Stimulated activated effector memory CD8-positive, alpha-beta T cell treated with anti-CD3 and anti-CD28 coated beads, Interleukin-12 subunit alpha, Interleukin-12 subunit beta, amount 100 ng/mL, for 72 hours (primary cell): ENCODE measurements around the gene EFCAB6.

Experiments used
- ATAC-seq: fragments of 150-1000 bp; cut with Tn5 transposase; 2 replicates; pipeline ENCODE4 v1.10.0; 2021
- DNase-seq, 2 donors: peaks; one replicate each; pipeline ENCODE4 v3.0.0; 2021 to 2022; ENCODE audit warnings: low spot score in 2 of 2
- H3K27ac Mint-ChIP-seq: one replicate; pipeline ENCODE4 v1.8.0; 2022; ENCODE audit warnings: mild to moderate bottlenecking, mixed read lengths
- H3K36me3 Mint-ChIP-seq: one replicate; pipeline ENCODE4 v1.8.0; 2022; ENCODE audit warnings: mild to moderate bottlenecking, mixed read lengths
- H3K4me1 Mint-ChIP-seq: one replicate; pipeline ENCODE4 v1.8.0; 2022; ENCODE audit warnings: mixed read lengths
- H3K4me3 Mint-ChIP-seq: one replicate; pipeline ENCODE4 v1.8.0; 2022; ENCODE audit warnings: mild to moderate bottlenecking, mixed read lengths
- H3K9me3 Mint-ChIP-seq: one replicate; pipeline ENCODE4 v1.8.0; 2022; ENCODE audit warnings: mixed read lengths

EFCAB6 gene

GRCh38 chr22:43817402-43817801 is 5.3 kb upstream of the EFCAB6 start:
- no peak overlapping the region for H3K27ac Mint-ChIP-seq
- peaks cover 14% of the 10 kb centered on the region for H3K4me1 Mint-ChIP-seq
- H3K36me3 Mint-ChIP-seq: peaks cover 6% of the 10 kb centered on the region
- no peaks in the 10 kb centered on the region for H3K9me3 Mint-ChIP-seq
- no peak overlapping the region for H3K4me3 Mint-ChIP-seq
- ATAC-seq: no peak
- DNase-seq: no peak

GRCh38 chr22:43814264-43814663 is 2.2 kb upstream of the EFCAB6 start:
- H3K4me1 Mint-ChIP-seq: peaks cover 30% of the 10 kb centered on the region
- ATAC-seq (no peak), DNase-seq (no peak)
- no peak overlapping the region for H3K27ac Mint-ChIP-seq
- H3K4me3 Mint-ChIP-seq: peak overlapping the region; percentile 87
- peaks cover 12% of the 10 kb centered on the region for H3K36me3 Mint-ChIP-seq
- H3K9me3 Mint-ChIP-seq: no peaks in the 10 kb centered on the region

GRCh38 chr22:43812890-43813289 is 785 bp upstream of the EFCAB6 start:
- Mint-ChIP-seq H3K9me3 (no peaks in the 10 kb centered on the region), H3K4me1 (peaks cover 30% of the 10 kb centered on the region), H3K36me3 (peaks cover 12% of the 10 kb centered on the region), H3K27ac (peak overlapping the region; percentile 93), H3K4me3 (peak overlapping the region; percentile 87)
- no peak for DNase-seq
- ATAC-seq: no peak

- no peak for DNase-seq
These were observed 342 bp downstream of the EFCAB6 start for GRCh38 chr22:43811777-43812148.

GRCh38 chr22:43802897-43803495 is 9.1 kb downstream of the EFCAB6 start:
- ATAC-seq: no peak

More at GRCh38 chr22:43811777-43812148, 342 bp downstream of the EFCAB6 start:
- H3K36me3 Mint-ChIP-seq: peaks cover 12% of the 10 kb centered on the region
- H3K9me3 Mint-ChIP-seq: no peaks in the 10 kb centered on the region
- H3K4me3 Mint-ChIP-seq: peak overlapping the region; percentile 87
- H3K4me1 Mint-ChIP-seq: peaks cover 30% of the 10 kb centered on the region
- ATAC-seq: no peak
- H3K27ac Mint-ChIP-seq: peak overlapping the region; percentile 93

GRCh38 chr22:43800970-43801369 is 11.1 kb downstream of the EFCAB6 start:
- H3K9me3 Mint-ChIP-seq: peaks cover 9% of the 10 kb centered on the region
- no peaks in the 10 kb centered on the region for H3K4me1 Mint-ChIP-seq
- no peak overlapping the region for H3K4me3 Mint-ChIP-seq
- DNase-seq: no peak
- no peak overlapping the region for H3K27ac Mint-ChIP-seq
- no peaks in the 10 kb centered on the region for H3K36me3 Mint-ChIP-seq
- no peak for ATAC-seq

More at GRCh38 chr22:43802897-43803495, 9.1 kb downstream of the EFCAB6 start:
- no peak overlapping the region for H3K4me3 Mint-ChIP-seq
- H3K4me1 Mint-ChIP-seq: no peaks in the 10 kb centered on the region
- H3K27ac Mint-ChIP-seq: no peak overlapping the region
- H3K36me3 Mint-ChIP-seq: no peaks in the 10 kb centered on the region
- peak in 1 of 2 donors; percentile 2 for DNase-seq
- peaks cover 9% of the 10 kb centered on the region for H3K9me3 Mint-ChIP-seq

GRCh38 chr22:43798492-43798891 is 13.6 kb downstream of the EFCAB6 start:
- no peak for ATAC-seq
- DNase-seq: no peak
- Mint-ChIP-seq H3K27ac (no peak overlapping the region), H3K4me3 (no peak overlapping the region), H3K4me1 (no peaks in the 10 kb centered on the region), H3K36me3 (no peaks in the 10 kb centered on the region), H3K9me3 (peaks cover 9% of the 10 kb centered on the region)

- no peaks in the 10 kb centered on the region for H3K4me1 Mint-ChIP-seq
- H3K4me3 Mint-ChIP-seq: no peak overlapping the region
- H3K9me3 Mint-ChIP-seq: peaks cover 9% of the 10 kb centered on the region
- no peak overlapping the region for H3K27ac Mint-ChIP-seq
- no peaks in the 10 kb centered on the region for H3K36me3 Mint-ChIP-seq
- ATAC-seq (no peak), DNase-seq (peak in 1 of 2 donors; percentile 38)
These were observed 15.5 kb downstream of the EFCAB6 start for GRCh38 chr22:43796567-43796966.

- no peaks in the 10 kb centered on the region for H3K4me1 Mint-ChIP-seq
- H3K4me3 Mint-ChIP-seq: no peak overlapping the region
- DNase-seq (peak in 1 of 2 donors; percentile 26), ATAC-seq (no peak)
- H3K36me3 Mint-ChIP-seq: no peaks in the 10 kb centered on the region
- H3K9me3 Mint-ChIP-seq: peaks cover 3% of the 10 kb centered on the region
- no peak overlapping the region for H3K27ac Mint-ChIP-seq
These were observed 16.8 kb downstream of the EFCAB6 start for GRCh38 chr22:43795320-43795719.

GRCh38 chr22:43792905-43793304 is 19.2 kb downstream of the EFCAB6 start:
- ATAC-seq: no peak
- H3K9me3 Mint-ChIP-seq: no peaks in the 10 kb centered on the region
- no peak overlapping the region for H3K4me3 Mint-ChIP-seq
- no peaks in the 10 kb centered on the region for H3K36me3 Mint-ChIP-seq
- H3K4me1 Mint-ChIP-seq: no peaks in the 10 kb centered on the region
- no peak overlapping the region for H3K27ac Mint-ChIP-seq
- DNase-seq: no peak

- Mint-ChIP-seq H3K9me3 (no peaks in the 10 kb centered on the region), H3K4me1 (no peaks in the 10 kb centered on the region), H3K27ac (no peak overlapping the region), H3K4me3 (no peak overlapping the region), H3K36me3 (no peaks in the 10 kb centered on the region)
- ATAC-seq (no peak), DNase-seq (no peak)
These were observed 22.7 kb downstream of the EFCAB6 start for GRCh38 chr22:43789452-43789851.

- DNase-seq: no peak
- H3K36me3 Mint-ChIP-seq: no peaks in the 10 kb centered on the region
- no peaks in the 10 kb centered on the region for H3K9me3 Mint-ChIP-seq
- H3K27ac Mint-ChIP-seq: no peak overlapping the region
- no peaks in the 10 kb centered on the region for H3K4me1 Mint-ChIP-seq
- ATAC-seq: no peak
- no peak overlapping the region for H3K4me3 Mint-ChIP-seq
These were observed 28.3 kb downstream of the EFCAB6 start for GRCh38 chr22:43783777-43784176.

- Mint-ChIP-seq H3K4me3 (no peak overlapping the region), H3K27ac (no peak overlapping the region), H3K9me3 (no peaks in the 10 kb centered on the region), H3K4me1 (no peaks in the 10 kb centered on the region), H3K36me3 (no peaks in the 10 kb centered on the region)
- ATAC-seq: no peak
- no peak for DNase-seq
These were observed 29.7 kb downstream of the EFCAB6 start for GRCh38 chr22:43782448-43782847.

- Mint-ChIP-seq H3K4me1 (no peaks in the 10 kb centered on the region), H3K27ac (no peak overlapping the region), H3K9me3 (no peaks in the 10 kb centered on the region), H3K36me3 (no peaks in the 10 kb centered on the region), H3K4me3 (no peak overlapping the region)
- DNase-seq (peak in 1 of 2 donors; percentile 17), ATAC-seq (no peak)
These were observed 34.8 kb downstream of the EFCAB6 start for GRCh38 chr22:43777286-43777685.

GRCh38 chr22:43776081-43776670 is 35.9 kb downstream of the EFCAB6 start:
- H3K27ac Mint-ChIP-seq: no peak overlapping the region
- no peaks in the 10 kb centered on the region for H3K36me3 Mint-ChIP-seq
- no peak overlapping the region for H3K4me3 Mint-ChIP-seq

GRCh38 chr22:43774318-43774915 is 37.7 kb downstream of the EFCAB6 start:
- H3K27ac Mint-ChIP-seq: no peak overlapping the region
- DNase-seq: peak in 1 of 2 donors; percentile 37
- no peak overlapping the region for H3K4me3 Mint-ChIP-seq
- H3K36me3 Mint-ChIP-seq: no peaks in the 10 kb centered on the region
- H3K4me1 Mint-ChIP-seq: no peaks in the 10 kb centered on the region
- no peak for ATAC-seq
- H3K9me3 Mint-ChIP-seq: no peaks in the 10 kb centered on the region

More at GRCh38 chr22:43776081-43776670, 35.9 kb downstream of the EFCAB6 start:
- Mint-ChIP-seq H3K9me3 (no peaks in the 10 kb centered on the region), H3K4me1 (no peaks in the 10 kb centered on the region)
- ATAC-seq (no peak), DNase-seq (peak in 1 of 2 donors; percentile 20)
